HG03354 (cell line): ENCODE measurements around the gene UAP1L1.

Source experiments
- ATAC-seq: cut with Tn5 transposase; IDR thresholded peaks from one replicate; pipeline ENCODE4 v1.9.1; 2021; ENCODE audit warnings: mild to moderate bottlenecking; ENCODE audit not compliant: unreplicated experiment, poor library complexity, severe bottlenecking

UAP1L1 gene

GRCh38 chr9:137086531-137087408 lies 9.5 kb downstream of the UAP1L1 start, which contains the start of gene MAN1B1:
Gene MAN1B1 (plus strand): TSS chr9:137086985. CDS start chr9:137087000, 15 bp downstream.
- peak; percentile 88 for ATAC-seq

- ATAC-seq = peak; percentile 2
Observed at GRCh38 chr9:137087409-137087925, 10.2 kb downstream of the UAP1L1 start.

GRCh38 chr9:137088121-137088520 lies 10.8 kb downstream of the UAP1L1 start:
- no peak for ATAC-seq

- ATAC-seq = no peak
Observed at GRCh38 chr9:137089232-137089947, 12.1 kb downstream of the UAP1L1 start.

- ATAC-seq = no peak
Observed at GRCh38 chr9:137095664-137096517, 18.6 kb downstream of the UAP1L1 start.

- ATAC-seq = no peak
Observed at GRCh38 chr9:137096785-137097546, 19.6 kb downstream of the UAP1L1 start.

GRCh38 chr9:137097761-137098462 lies 20.6 kb downstream of the UAP1L1 start:
- no peak for ATAC-seq

- no peak for ATAC-seq
Observed at GRCh38 chr9:137099231-137099630, 21.9 kb downstream of the UAP1L1 start.

GRCh38 chr9:137103206-137103999 lies 26.1 kb downstream of the UAP1L1 start:
- no peak for ATAC-seq

- ATAC-seq = no peak
Observed at GRCh38 chr9:137105814-137106661, 28.7 kb downstream of the UAP1L1 start.

- ATAC-seq = no peak
Observed at GRCh38 chr9:137106662-137107250, 29.4 kb downstream of the UAP1L1 start.

- ATAC-seq = no peak
Observed at GRCh38 chr9:137107312-137107921, 30.1 kb downstream of the UAP1L1 start.

GRCh38 chr9:137107982-137108381 lies 30.7 kb downstream of the UAP1L1 start:
- ATAC-seq = no peak

- ATAC-seq = no peak
Observed at GRCh38 chr9:137108608-137109249, 31.4 kb downstream of the UAP1L1 start.

GRCh38 chr9:137109250-137110146 lies 32.2 kb downstream of the UAP1L1 start:
- no peak for ATAC-seq
